GM20000 (cell line): ENCODE measurements around the gene BMAL2.

Source experiments
- DNase-seq: peaks from one replicate; pipeline ENCODE4 v3.0.0; 2012; ENCODE audit warnings: low spot score
- CTCF ChIP-seq: IDR thresholded peaks from 2 replicates; pipeline ENCODE4 v1.5.1; 2012; ENCODE audit warnings: mild to moderate bottlenecking, control low read depth; ENCODE audit errors: extremely low read depth, missing control alignments

Gene BMAL2

DNA sequence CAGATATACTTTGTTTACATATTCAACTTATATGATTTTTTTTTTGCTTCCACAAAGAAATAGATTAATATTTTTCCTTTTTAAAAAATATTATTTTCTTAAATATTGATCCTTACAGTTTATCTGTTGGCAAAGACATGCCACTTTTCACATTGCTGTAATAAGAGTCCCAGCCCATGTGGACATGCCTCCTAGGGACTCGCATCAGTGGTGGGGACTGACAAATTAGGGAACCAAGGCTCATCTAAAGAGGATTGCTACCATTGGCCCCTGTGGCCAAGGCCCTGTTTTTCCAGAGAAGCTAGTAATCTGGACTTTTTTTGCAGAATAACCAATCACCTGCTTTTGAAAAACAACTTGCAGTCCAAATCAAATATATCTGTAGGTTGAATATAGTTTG lies 27.8 kb upstream of the BMAL2 start:
- DNase-seq = no peak
- TF ChIP-seq CTCF = no peak

DNA sequence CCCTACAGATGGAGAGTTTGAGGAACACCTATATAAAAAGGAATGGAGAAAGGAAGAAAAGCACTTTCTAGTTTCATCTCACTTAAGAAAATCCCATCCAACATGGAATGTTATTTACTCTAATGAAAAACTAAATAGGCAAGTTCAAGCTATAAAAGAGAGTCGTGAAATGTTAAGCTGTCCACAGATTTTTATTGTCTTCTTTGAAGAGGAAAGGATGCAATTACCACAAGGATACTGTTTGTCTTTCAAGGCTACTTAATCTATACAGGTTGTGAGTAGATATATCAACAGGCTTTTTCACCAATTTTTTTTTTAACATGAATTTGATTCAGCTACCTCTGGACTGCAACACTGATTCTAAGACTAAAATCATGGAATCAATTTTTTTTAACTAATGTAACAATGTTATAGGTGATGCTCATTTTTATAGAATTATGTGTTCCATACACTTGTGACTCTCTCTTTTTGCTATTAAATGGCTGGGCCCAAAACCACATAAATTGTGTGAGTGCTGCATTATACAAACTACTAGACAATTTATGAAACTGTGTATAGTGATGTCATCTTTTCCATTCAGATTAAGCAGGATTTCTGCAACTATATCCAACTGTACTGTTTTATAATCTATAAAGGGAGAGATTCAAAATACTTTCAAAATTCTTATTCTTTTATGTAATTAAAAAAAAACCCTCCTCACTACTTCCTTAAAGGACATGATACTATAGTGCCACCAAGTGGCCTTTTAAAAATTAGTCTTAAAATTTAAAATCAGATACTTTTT lies 26.8 kb upstream of the BMAL2 start:
- DNase-seq = no peak
- no peak for TF ChIP-seq CTCF

DNA sequence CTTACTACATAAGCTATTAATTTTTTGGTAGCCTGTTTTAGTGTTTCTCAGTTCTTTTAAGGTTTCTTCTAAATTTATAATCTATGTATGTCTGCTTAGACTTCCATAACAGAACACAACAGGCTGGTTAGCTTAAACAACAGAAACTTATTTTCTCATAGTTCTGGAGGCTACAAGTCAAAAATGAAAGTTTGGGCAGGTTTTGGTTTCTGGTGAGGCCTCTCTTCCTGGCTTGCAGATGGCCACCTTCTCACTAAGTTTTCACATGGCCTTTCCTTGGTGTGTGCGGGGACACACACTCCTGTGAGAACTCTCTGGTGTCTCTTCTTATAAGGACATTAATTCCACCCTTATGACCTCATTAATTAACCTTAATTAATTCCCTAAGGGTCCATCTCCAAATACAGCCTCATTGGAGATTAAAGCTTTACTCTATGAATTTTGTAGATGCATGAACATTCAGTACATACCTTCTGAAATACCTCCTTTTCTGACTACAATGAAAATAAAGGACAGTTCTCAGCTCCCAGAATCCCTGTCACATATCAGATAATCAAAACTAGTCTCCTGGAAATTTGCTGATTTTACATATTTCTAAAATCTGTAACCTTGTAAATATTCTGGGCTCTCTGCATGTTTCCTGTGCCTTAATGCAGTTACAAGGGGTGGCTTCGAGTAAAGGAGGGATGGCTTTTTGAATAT lies 23.2 kb upstream of the BMAL2 start:
- no peak for TF ChIP-seq CTCF
- DNase-seq = no peak

GRCh38 chr12:27309995-27310315 lies 22.7 kb upstream of the BMAL2 start:
- no peak for DNase-seq
- no peak for TF ChIP-seq CTCF

DNA sequence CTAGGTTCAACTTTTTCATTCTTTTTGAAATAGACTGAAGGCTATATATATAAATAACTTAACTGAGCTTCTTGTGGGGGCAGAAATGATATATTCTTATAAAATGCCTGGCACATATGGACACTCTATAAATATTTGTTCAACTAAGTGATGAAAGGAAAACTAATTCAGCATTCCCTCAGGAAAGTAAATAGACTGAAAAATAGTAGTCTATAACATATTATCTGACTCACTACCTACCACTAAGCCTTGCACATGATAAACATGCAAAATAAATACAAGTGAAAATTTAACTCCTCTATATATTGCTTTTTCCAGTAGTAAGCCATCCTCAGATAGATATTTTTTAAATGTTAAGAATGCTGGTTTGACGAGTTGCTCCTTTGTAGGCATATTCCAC lies 15.7 kb upstream of the BMAL2 start:
- no peak for TF ChIP-seq CTCF
- no peak for DNase-seq

GRCh38 chr12:27319409-27319808 lies 13.2 kb upstream of the BMAL2 start:
- TF ChIP-seq CTCF = no peak
- no peak for DNase-seq

GRCh38 chr12:27319848-27320247 lies 12.8 kb upstream of the BMAL2 start:
- no peak for DNase-seq
- no peak for TF ChIP-seq CTCF
